Measurements from ENCODE around the gene TTC7B. TPM values are rescaled to one million over a fixed set of nuclear protein-coding genes. Genes with fewer than 3 reads are reported as not detected.

Gene TTC7B
- total and polyA plus RNA-seq, 2 of the 13 experiments (the other 11 are each of a cell fraction or from before 2014, with no cell fraction given): 1.3 to 3.2 TPM

- TF ChIP-seq ZBTB10 (CRISPR knock-in tag; IDR thresholded peaks at IDR 0.05; ENCODE audit: borderline replicate concordance) (no peak), TBP (CRISPR knock-in tag; IDR thresholded peaks at IDR 0.05) (no peak), ZNF142 (CRISPR knock-in tag; IDR thresholded peaks at IDR 0.05) (no peak), RBM39 (IDR thresholded peaks at IDR 0.05; ENCODE audit: low read depth, low read length, poor library complexity, severe bottlenecking) (no peak), ZNF33B (CRISPR knock-in tag; IDR thresholded peaks at IDR 0.05) (no peak)
Observed at GRCh38 chr14:90699016-90699415, 117.2 kb downstream of the TTC7B start (continued).
